HG02852 (cell line): ENCODE data around the gene DCTN1.
"Not testable (repeated sequence)": the region's sequence is repeated elsewhere in the genome, so short reads cannot be mapped to it uniquely, and the experiment has no call there.

Experiments
- ATAC-seq: cut with Tn5 transposase; IDR thresholded peaks from one replicate; pipeline ENCODE4 v1.9.1; 2021; ENCODE audit warnings: mild to moderate bottlenecking, moderate library complexity; ENCODE audit not compliant: unreplicated experiment

DCTN1 gene

GRCh38 chr2:74372674-74373073 is 7.4 kb downstream of the DCTN1 start:
- no peak for ATAC-seq

- no peak for ATAC-seq
These were observed 8.7 kb downstream of the DCTN1 start for GRCh38 chr2:74371421-74371820.

DNA sequence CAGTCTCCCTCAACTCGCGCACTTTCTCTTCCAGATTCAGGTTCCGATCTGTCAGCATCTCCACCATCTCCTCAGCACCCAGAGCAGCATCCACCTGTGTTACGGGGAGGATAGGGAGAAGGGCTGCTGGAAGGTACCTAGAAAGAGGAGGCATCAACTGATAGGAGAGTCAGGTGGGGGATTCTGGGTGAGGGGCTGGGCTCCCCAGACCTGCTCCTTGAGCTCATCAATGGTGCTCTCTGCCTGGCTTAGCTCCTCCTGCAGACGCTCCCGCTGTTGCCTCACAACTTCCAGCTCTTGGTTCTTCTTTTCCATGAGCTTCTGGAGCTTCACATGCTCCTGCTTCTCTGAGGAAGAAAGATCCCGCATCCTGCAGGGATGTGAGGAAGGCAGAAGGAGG is 10.1 kb downstream of the DCTN1 start:
- ATAC-seq, result no peak

DNA sequence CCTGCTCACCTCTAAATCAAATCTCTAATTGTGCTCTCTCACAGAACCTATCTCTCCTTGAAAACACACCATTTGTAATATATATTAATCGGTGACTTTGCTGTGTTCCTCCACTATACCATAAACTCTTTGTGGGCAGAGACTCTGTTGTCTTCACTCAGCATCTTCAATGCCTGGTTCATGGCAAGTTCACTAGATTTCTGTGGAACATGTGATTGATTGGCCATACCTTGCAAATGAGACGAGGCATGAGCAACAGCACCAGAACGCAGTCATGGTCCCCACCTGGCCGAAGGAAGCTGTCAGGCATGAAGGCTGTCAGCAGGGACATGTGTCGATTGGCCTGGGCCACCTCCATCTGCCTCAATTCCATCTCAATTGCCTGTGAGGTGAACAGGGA is 11.6 kb downstream of the DCTN1 start:
- ATAC-seq, result no peak

DNA sequence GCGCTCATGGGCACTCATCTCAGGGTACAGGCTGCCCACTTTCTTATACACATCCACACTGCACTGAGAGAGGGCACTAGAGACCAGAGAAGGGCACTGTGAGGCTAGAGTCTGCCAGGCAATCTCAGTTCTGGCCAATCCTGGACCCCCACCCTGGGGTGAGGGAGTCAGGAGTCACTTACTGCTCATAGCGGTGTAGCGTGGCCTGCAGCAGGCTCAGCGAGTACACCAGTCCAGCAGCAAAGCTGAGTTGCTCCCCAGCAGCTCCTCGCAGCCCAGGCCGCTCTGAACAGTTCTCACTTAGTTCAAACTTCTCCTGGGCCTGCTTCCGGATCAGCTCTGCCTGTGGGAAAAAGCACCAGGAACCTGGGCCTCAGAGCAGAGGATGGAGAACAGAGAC is 12.3 kb downstream of the DCTN1 start:
- no peak for ATAC-seq

- no peak for ATAC-seq
These were observed 14.1 kb downstream of the DCTN1 start for GRCh38 chr2:74366036-74366435.

GRCh38 chr2:74364533-74365505 is 15.3 kb downstream of the DCTN1 start:
- no peak for ATAC-seq

- ATAC-seq, result no peak
These were observed 18.8 kb downstream of the DCTN1 start for GRCh38 chr2:74361327-74361726.

GRCh38 chr2:74357627-74358026 is 22.5 kb downstream of the DCTN1 start:
- no peak for ATAC-seq

DNA sequence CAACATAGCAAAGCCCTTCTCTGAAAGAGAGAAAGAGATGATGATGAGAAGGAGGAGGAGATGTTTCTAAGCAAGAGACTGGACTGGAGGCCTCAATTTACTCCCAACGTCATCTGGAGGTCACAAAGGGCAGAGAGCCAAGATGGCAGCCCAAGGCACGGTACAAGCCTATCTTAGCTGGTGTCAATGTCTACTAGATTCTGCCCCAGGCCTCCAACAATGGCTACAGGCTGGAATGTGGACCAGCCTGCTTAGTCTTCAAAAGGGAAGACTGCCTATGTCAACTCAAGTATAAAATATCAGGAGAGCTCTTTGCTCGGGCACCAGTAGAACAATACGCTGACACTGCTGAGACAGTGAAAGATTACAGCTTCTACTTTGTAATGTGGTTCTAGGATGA is 30.2 kb downstream of the DCTN1 start:
- ATAC-seq, result no peak

DNA sequence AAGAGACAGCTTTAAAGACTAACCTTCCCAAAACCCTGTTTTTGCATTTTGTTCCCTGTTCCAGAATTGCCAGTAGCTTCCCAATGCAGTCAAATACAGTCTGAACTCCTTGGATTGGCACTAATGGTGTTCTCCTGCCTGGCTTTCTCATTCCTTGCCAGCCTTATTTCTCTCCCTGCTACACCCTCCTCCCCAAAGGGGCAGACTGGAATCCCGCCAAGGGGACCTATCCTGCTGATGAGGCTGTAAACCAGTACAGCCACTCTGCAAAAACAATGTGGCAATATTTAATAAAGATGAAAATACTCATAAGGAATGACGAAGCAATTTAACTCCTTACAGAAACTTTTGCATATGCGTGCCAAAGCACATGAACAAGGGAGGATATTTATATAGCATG is 32.4 kb downstream of the DCTN1 start:
- no peak for ATAC-seq

GRCh38 chr2:74347303-74347702 is 32.8 kb downstream of the DCTN1 start:
- ATAC-seq, result no peak

GRCh38 chr2:74345272-74345943 is 34.7 kb downstream of the DCTN1 start:
- no peak for ATAC-seq

DNA sequence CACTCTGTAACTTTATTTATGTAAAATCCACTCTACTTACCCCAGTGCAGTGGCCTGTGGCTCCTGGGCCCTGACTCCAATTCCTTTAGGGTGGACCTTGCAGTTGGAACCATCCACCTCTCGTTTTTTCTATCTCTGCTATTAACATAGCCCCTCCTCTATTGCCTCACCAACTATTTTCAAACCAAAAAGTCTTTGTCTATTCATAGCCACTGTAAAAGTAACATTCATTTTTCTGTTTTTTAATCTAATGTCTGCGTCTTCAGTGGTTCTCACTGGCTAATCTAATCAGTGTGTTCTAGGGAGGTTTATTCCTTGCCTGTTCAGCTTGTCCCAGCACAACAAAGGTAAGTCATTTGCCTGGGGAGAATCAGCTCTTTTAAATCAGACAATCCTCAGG is 36.8 kb downstream of the DCTN1 start, which contains the start of gene SLC4A5:
Gene SLC4A5 (minus strand): TSS at position 101 of the 400 bp plus-strand sequence. CDS start 28,393 bp downstream, outside the sequence.
- no peak for ATAC-seq

GRCh38 chr2:74336227-74336626 is 43.9 kb downstream of the DCTN1 start:
- not testable (repeated sequence) for ATAC-seq

GRCh38 chr2:74334931-74335333 is 45.2 kb downstream of the DCTN1 start:
- no peak for ATAC-seq

GRCh38 chr2:74333896-74334586 is 46.1 kb downstream of the DCTN1 start:
- no peak for ATAC-seq

- ATAC-seq, result no peak
These were observed 46.9 kb downstream of the DCTN1 start for GRCh38 chr2:74333175-74333574.

GRCh38 chr2:74332550-74333174 is 47.4 kb downstream of the DCTN1 start:
- no peak for ATAC-seq

GRCh38 chr2:74328573-74328972 is 51.5 kb downstream of the DCTN1 start:
- ATAC-seq, result no peak

GRCh38 chr2:74328074-74328473 is 52.0 kb downstream of the DCTN1 start:
- no peak for ATAC-seq
